ENCODE measurements around the gene CLEC4A.
"Not testable (repeated sequence)": the region's sequence is repeated elsewhere in the genome, so short reads cannot be mapped to it uniquely, and the experiment has no call there.

GRCh38 chr12:8183346-8183745, 59.9 kb downstream of the CLEC4A start:
- TF ChIP-seq, protein P1, sequence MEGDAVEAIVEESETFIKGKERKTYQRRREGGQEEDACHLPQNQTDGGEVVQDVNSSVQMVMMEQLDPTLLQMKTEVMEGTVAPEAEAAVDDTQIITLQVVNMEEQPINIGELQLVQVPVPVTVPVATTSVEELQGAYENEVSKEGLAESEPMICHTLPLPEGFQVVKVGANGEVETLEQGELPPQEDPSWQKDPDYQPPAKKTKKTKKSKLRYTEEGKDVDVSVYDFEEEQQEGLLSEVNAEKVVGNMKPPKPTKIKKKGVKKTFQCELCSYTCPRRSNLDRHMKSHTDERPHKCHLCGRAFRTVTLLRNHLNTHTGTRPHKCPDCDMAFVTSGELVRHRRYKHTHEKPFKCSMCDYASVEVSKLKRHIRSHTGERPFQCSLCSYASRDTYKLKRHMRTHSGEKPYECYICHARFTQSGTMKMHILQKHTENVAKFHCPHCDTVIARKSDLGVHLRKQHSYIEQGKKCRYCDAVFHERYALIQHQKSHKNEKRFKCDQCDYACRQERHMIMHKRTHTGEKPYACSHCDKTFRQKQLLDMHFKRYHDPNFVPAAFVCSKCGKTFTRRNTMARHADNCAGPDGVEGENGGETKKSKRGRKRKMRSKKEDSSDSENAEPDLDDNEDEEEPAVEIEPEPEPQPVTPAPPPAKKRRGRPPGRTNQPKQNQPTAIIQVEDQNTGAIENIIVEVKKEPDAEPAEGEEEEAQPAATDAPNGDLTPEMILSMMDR (conservative IDR thresholded peaks at IDR 0.05; ENCODE audit: low read length) = not testable (repeated sequence)
- TF ChIP-seq EZH2phosphoT487 (IDR thresholded peaks at IDR 0.05; ENCODE audit: borderline replicate concordance, low read depth, low read length) = not testable (repeated sequence)
